Brain pericyte (primary cell): Measurements from ENCODE around the gene CRIP1.

Experiments used
- DNase-seq: peaks from one replicate; pipeline ENCODE4 v3.0.0-alpha.2; 2012; ENCODE audit warnings: low read depth, low spot score

CRIP1 gene

GRCh38 chr14:105480199-105480746 is 6.4 kb upstream of the CRIP1 start:
- DNase-seq, result no peak

- peak; percentile 62 for DNase-seq
These were observed 5.6 kb upstream of the CRIP1 start for GRCh38 chr14:105480807-105481801.

- DNase-seq, result peak; percentile 65
These were observed 4.7 kb upstream of the CRIP1 start for GRCh38 chr14:105481886-105482457.

DNA sequence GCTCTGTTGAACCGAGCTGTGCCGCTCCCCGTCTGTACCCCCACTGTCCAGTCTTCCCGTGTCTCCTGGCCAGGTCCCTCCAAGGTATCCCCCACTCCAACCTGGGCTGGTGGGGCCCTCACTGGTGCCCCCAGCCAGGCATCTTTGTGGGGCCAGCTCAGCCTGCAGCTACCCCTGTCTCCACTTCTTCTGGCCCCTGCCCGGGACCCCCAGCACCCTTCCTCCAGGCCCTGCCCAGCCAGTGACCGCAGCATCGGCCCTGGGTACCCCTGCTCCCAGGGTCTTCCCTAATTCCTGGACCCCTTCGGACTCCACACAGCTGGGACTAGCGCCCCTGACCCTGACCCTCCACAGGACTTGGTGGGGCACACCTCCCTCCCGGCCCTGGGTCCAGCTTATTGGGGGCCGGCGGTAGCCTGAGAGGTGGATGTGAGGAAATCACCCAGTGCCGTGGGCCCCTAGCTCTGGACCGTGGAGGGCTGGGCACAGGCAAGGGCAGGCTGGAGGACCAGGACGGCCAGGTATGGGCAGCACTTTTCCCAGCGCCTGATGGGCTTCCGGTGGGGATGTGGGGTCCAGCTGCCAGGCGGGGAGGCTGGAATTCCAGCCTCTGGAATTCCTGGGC is 4.1 kb upstream of the CRIP1 start:
- DNase-seq, result no peak

DNA sequence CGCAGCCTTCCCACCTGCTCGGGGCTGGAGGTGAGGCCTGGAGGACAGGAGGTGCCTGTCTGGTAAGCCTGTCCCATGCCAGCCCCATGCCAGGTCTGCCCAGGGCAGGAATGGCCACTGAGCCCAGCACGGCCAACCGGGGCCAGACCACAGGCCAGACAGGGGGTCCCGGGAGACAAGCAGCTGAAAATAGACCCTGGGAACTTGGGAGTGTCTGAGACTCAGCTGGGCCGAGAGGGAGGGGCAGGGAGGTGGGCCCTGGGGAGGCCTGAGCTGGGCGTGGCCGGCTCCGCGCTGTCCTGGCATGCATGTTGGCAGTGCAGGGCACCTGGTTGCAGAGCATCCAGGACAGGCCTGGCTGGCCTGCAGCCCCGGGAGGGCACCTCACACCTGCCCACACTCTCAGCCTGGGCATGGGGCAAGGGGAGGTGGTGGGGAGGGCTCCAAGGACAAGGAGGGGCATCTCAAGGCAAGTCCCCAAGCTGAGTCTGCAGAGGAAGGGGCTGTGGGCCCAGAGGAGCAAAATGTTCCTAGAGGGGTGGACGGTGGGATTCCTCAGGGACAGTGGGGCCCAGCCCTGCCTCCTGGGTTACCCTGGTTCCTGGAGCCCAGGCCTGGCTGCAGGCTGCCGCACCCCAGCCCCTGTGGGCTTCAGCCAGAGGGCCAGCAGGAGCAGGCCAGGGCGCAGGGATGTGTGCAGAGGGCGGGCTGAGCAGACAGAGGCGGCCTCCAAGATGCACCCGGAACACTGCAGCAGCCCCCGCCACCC is 3.2 kb upstream of the CRIP1 start:
- no peak for DNase-seq

DNA sequence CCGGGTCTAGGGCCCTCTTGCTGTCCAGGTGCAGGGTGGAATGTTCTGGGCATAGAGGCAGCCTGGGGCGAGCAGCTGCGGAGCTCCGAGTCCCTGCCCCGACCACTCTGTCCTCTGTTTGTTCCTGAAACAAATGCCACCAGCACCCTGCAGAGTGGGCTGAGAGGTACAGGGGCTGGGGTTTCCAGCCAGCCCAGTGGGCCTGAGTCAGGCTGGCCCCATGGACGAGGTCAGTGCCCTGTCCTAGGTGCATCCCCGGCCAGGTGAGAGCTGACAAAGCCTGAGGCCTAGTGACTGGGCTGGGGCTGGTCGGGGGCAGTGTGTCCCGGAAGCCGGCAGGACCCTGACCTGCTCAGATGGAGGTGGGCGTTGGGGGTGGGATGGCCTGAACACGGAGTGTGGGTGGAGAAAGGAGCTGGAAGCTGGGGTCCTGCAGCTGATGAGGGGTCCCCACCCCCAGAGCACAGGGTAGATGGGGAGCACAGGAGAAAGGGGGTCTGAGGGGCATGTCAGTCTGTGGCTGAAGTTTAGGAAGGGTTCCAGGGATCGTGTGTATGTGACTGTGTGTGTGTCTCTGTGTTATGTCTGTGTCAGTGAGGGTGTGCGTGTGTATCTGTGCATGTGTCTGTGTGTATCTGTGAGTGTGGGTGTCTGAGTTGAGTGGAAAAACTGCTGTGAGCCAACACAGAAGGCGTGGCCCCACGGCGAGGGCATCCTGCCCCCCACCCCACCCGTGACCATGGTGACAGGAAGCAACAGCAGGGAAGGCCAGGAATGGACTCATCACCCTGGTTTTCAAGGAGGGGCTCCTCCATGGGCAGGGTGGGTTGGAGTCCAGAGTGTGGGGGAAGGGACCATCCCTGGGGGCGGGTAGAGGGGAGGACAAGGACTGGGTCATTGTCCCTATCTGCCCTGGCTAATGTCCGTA is 2.4 kb upstream of the CRIP1 start:
- DNase-seq, result no peak

DNA sequence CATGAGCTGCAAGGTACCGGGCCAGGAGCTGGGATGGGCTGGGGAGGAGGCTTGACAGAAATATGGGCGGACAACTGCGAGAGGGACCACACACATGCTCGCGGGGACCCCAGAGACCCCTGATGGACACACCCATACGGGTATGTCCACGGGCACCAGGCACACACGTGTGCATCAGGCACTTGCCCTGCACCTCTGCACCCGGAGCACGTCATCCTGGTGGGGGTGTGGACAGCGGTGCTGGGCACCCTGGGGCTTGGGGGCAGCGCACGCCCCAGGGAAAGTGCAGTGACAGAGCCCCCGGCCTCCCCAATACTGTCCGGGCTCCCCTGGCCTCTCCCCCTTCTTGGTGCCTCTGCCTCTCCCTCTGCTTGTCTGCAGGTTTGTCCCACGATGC is 1.7 kb upstream of the CRIP1 start:
- DNase-seq, result no peak

GRCh38 chr14:105485739-105486162 is 935 bp upstream of the CRIP1 start:
- no peak for DNase-seq

DNA sequence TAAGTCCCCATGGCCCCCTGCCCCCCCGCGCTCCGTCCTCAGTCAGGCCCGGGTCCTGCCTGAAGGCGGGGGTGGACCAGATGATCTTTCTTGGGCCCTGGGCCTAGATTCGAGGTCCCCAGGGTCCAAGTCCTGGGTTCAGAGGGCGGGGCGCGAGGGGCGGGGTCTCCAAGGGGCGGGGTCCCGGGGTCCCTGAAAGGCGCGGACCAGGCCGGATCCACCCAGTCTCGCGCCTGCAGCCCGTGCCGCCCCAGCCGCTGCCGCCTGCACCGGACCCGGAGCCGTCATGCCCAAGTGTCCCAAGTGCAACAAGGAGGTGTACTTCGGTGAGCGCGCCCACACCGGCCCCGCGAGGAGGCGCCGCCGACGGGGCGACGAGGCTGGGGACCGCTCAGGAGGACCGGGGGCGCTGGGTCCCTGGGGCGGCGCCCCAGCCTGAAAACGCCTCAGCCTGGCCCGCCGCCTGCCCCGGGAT is 325 bp downstream of the CRIP1 start:
- no peak for DNase-seq

GRCh38 chr14:105487449-105487985 is 831 bp downstream of the CRIP1 start:
- no peak for DNase-seq

DNA sequence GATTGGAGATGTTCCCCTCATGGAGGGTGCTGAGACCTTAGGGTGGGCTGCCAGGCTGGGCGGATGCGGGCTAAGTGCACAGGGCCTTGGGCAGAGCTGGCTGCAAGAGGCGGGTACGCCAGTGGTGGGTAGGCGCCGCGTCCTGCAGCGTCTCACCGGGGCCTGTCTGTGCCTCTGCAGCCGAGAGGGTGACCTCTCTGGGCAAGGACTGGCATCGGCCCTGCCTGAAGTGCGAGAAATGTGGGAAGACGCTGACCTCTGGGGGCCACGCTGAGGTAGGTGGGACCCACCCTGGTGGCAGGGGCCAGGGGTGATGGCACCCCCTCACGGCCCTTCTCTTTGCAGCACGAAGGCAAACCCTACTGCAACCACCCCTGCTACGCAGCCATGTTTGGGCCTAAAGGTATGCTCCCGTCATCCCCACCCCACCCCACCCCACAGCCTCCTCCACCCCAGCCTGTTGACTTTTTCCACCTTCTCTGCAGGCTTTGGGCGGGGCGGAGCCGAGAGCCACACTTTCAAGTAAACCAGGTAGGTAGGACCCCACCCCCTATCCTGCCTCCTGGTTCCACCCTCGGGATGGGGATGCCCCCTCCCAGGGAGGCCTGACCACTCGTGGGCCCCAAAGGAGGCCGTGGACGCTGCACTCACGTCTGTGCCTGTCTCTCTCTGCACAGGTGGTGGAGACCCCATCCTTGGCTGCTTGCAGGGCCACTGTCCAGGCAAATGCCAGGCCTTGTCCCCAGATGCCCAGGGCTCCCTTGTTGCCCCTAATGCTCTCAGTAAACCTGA is 1.5 kb downstream of the CRIP1 start:
- no peak for DNase-seq

- DNase-seq, result no peak
These were observed 2.3 kb downstream of the CRIP1 start for GRCh38 chr14:105488781-105489541.

- DNase-seq, result no peak
These were observed 3.0 kb downstream of the CRIP1 start for GRCh38 chr14:105489542-105490266.

GRCh38 chr14:105490267-105490571 is 3.5 kb downstream of the CRIP1 start:
- DNase-seq, result no peak

- DNase-seq, result peak; percentile 100
These were observed 4.1 kb downstream of the CRIP1 start, which contains the start of gene TEDC1 for GRCh38 chr14:105490572-105491365. TSS of gene TEDC1 (plus strand) at chr14:105491246. CDS start at chr14:105491376, 130 bp downstream.

DNA sequence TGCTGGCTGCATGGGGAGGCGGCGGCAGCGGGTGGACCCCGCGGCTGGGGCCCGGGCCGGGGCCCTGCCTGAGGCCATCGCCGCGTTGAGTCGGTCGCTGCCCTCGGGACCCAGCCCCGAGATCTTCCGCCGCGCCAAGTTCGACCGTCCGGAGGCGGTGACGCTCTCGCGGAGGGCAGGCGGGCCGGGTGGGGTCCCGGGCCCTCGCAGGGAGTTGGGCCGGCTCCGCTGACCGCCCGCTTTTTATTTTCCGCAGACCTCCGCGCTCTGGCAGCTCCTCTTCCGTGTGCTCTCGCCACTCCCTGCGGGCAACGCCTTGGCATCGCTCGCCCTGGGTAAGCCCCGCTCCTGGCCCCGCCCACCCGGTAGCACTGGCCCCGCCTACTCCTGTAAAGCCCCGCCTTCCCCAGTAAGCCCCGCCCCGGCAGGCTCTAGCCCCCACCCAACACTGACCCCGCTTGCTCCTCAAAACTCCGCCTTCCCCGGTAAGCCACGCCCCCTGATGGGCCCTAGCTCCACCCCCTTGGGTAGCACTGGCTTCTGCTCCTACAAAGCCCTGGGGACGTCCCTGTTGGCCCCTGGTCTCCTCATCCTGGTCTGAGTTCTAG is 4.8 kb downstream of the CRIP1 start:
- no peak for DNase-seq
